Body of pancreas (tissue), 4 donors: ENCODE measurements around the gene INSIG1.

Source experiments
- CTCF ChIP-seq, 7 experiments: fragments of 450-650 bp in 4 of 7; fragments of 200-600 bp in 3 of 7; sonication (generic) in 3 of 7; IDR thresholded peaks; one replicate each; pipeline ENCODE4 v1.5.1; 2016 to 2019; ENCODE audit warnings: antibody characterized with exemption in 7 of 7
- POLR2A ChIP-seq, 3 donors: fragments of 450-650 bp; IDR thresholded peaks; one replicate each; pipeline ENCODE4 v1.6.1; 2016; ENCODE audit warnings: antibody characterized with exemption in 3 of 3, mild to moderate bottlenecking in 2 of 3

GRCh38 chr7:155267023-155267422 is 30.7 kb upstream of the INSIG1 start:
- TF ChIP-seq CTCF (IDR thresholded peaks at IDR 0.05) (no peak), POLR2A (IDR thresholded peaks at IDR 0.05) (no peak)
